HepG2 (cell line): Measurements from ENCODE around the gene GALNT9. TPM values are rescaled to one million over a fixed set of nuclear protein-coding genes. Genes with fewer than 3 reads are reported as not detected.
A peak's percentile ranks its signal among the peaks of the same experiment; 100 is the strongest.

ENCODE experiments used
- ATAC-seq: fragments of 200-7000 bp; cut with Tn5 transposase; 3 replicates; pipeline ENCODE4 v1.9.1; 2020; ENCODE audit warnings: mild to moderate bottlenecking, moderate library complexity
- BruUV-seq: library from RNA; stranded (reverse); fragments of 400-500 nt; replicated peaks from 2 replicates; lab custom pipeline; 2021; lab: Mats Ljungman, UMichigan
- CTCF ChIA-PET: fragments of 300-600 bp; formaldehyde crosslinking; extraction: SDS; loops from one replicate; lab custom pipeline; 2021; ENCODE audit warnings: low total read pairs, inconsistent platforms, low intra/inter-chr PET ratio; lab: Yijun Ruan, JAX
- POLR2A ChIA-PET: fragments of 350-600 bp; sonication (Branson Sonifier 250); formaldehyde crosslinking; loops from one replicate; lab custom pipeline; 2020; ENCODE audit warnings: antibody characterized with exemption, inconsistent platforms; lab: Yijun Ruan, JAX
- DNase-seq: peaks from one replicate; pipeline ENCODE4 v3.0.0-alpha.2; 2015; ENCODE audit warnings: low spot score
- FAIRE-seq: peaks from 3 replicates; lab custom pipeline; 2011; peaks lifted over from hg19 to GRCh38; lab: Jason Lieb, UNC
- H2AFZ ChIP-seq: one replicate; pipeline ENCODE4 v1.6.1; 2011; ENCODE audit warnings: low read length, inconsistent platforms
- H3K27ac ChIP-seq: fragments of 300-600 bp; 3 replicates; pipeline ENCODE4 v1.8.0; 2011; ENCODE audit warnings: mixed run types, mild to moderate bottlenecking, mixed read lengths, low read length, inconsistent platforms; ENCODE audit not compliant: insufficient read depth; ENCODE audit errors: extremely low read length
- H3K27me3 ChIP-seq, 2 experiments: fragments of 200-600 bp in 1 of 2; 2 replicates in 1 of 2; 3 replicates in 1 of 2; pipeline versions ENCODE4 v1.6.0 to v1.8.0; 2011; ENCODE audit warnings: low read length in 2 of 2, mild to moderate bottlenecking in 2 of 2, moderate library complexity in 2 of 2, inconsistent platforms in 1 of 2; ENCODE audit not compliant: insufficient read depth in 2 of 2, control insufficient read depth in 1 of 2
- H3K36me3 ChIP-seq, 2 experiments: fragments of 200-600 bp in 1 of 2; replicated peaks in 1 of 2; 2 replicates in 1 of 2; 3 replicates in 1 of 2; pipeline versions ENCODE4 v1.5.1 to v1.8.0; 2011; ENCODE audit warnings: low read length in 2 of 2, inconsistent platforms in 1 of 2; ENCODE audit not compliant: insufficient read depth in 2 of 2, control insufficient read depth in 1 of 2
- H3K4me1 ChIP-seq: 2 replicates; pipeline ENCODE4 v1.5.1; 2012; ENCODE audit warnings: low read length, inconsistent platforms; ENCODE audit not compliant: insufficient read depth
- H3K4me2 ChIP-seq: 2 replicates; pipeline ENCODE4 v1.6.0; 2011; ENCODE audit warnings: low read depth, low read length, inconsistent platforms
- H3K4me3 ChIP-seq, 3 experiments: fragments of 200-600 bp in 1 of 3; sonication (generic), shearing (Covaris generic) in 1 of 3; replicated peaks in 1 of 3; 2 replicates each; pipeline ENCODE4 v1.5.1; 2011 to 2016; ENCODE audit warnings: low read length in 3 of 3, inconsistent platforms in 2 of 3, low read depth in 2 of 3, mild to moderate bottlenecking in 2 of 3, control low read depth in 1 of 3, mixed read lengths in 1 of 3; ENCODE audit not compliant: insufficient read depth in 1 of 3
- H3K79me2 ChIP-seq: one replicate; pipeline ENCODE4 v1.6.1; 2011; ENCODE audit warnings: low read length, inconsistent platforms; ENCODE audit not compliant: insufficient read depth
- H3K9ac ChIP-seq: 2 replicates; pipeline ENCODE4 v1.6.0; 2011; ENCODE audit warnings: mild to moderate bottlenecking, low read depth, low read length, inconsistent platforms; ENCODE audit not compliant: insufficient read depth
- H3K9me3 ChIP-seq: 2 replicates; pipeline ENCODE4 v1.5.1; 2012; ENCODE audit warnings: mild to moderate bottlenecking, low read length
- H4K20me1 ChIP-seq: 2 replicates; pipeline ENCODE4 v1.6.0; 2011; ENCODE audit warnings: inconsistent platforms, mild to moderate bottlenecking, low read length, moderate library complexity; ENCODE audit not compliant: insufficient read depth
- AHR ChIP-seq: IDR thresholded peaks from 2 replicates; pipeline ENCODE4 v1.6.1; 2018; ENCODE audit warnings: missing genetic modification reagents, missing compliant biosample characterization
- BRF2 ChIP-seq: sonication (generic); formaldehyde crosslinking; IDR thresholded peaks from 2 replicates; pipeline ENCODE4 v1.8.1; 2022; ENCODE audit warnings: mild to moderate bottlenecking, missing genetic modification reagents
- E2F5 ChIP-seq: sonication (generic); formaldehyde crosslinking; conservative IDR thresholded peaks from 2 replicates; pipeline ENCODE4 v1.4.0; 2020; ENCODE audit warnings: missing genetic modification reagents
- MNT ChIP-seq: fragments of 450-650 bp; IDR thresholded peaks from 2 replicates; pipeline ENCODE4 v1.6.1; 2016
- NFYB ChIP-seq: sonication (generic); formaldehyde crosslinking; IDR thresholded peaks from 2 replicates; pipeline ENCODE4 v1.4.0; 2020; ENCODE audit warnings: missing genetic modification reagents
- TRIM24 ChIP-seq: sonication (generic); formaldehyde crosslinking; IDR thresholded peaks from 2 replicates; pipeline ENCODE4 v1.8.0; 2022; ENCODE audit warnings: mild to moderate bottlenecking, missing genetic modification reagents
- ZNF10 ChIP-seq: sonication (generic); formaldehyde crosslinking; IDR thresholded peaks from 2 replicates; pipeline ENCODE4 v1.4.0; 2020; ENCODE audit warnings: mild to moderate bottlenecking, low read depth, missing genetic modification reagents, borderline replicate concordance
- ZNF839 ChIP-seq: sonication (generic); formaldehyde crosslinking; IDR thresholded peaks from 2 replicates; pipeline ENCODE4 v1.4.0; 2020; ENCODE audit warnings: missing genetic modification reagents, mild to moderate bottlenecking, borderline replicate concordance
- ZZZ3 ChIP-seq: sonication (generic); formaldehyde crosslinking; IDR thresholded peaks from 2 replicates; pipeline ENCODE4 v1.4.0; 2020; ENCODE audit warnings: missing genetic modification reagents, mild to moderate bottlenecking, borderline replicate concordance
- WGBS: methylation state at CpG from one replicate; pipeline ENCODE4 v1.1.6; 2017; ENCODE audit warnings: low lambda C conversion rate; 5-methylcytosine and 5-hydroxymethylcytosine counted together
- in situ Hi-C: cut with HindIII; loops from 2 replicates; pipeline ENCODE4 v1.10.0; 2017; ENCODE audit warnings: low pct_unique_long_range_greater_than_20kb; ENCODE audit not compliant: extremely low pct_ligation_motif_present
- intact Hi-C: fragments of 100-400 bp; cut with micrococcal nuclease; formaldehyde crosslinking; loops from one replicate; pipeline ENCODE4 v1.10.0; 2022; ENCODE audit not compliant: unreplicated experiment
- polyA plus RNA-seq, 8 experiments: library from polyadenylated mRNA; depleted of rRNA in 3 of 8; stranded (reverse) in 7 of 8; unstranded in 1 of 8; fragments of >200 nt; fragmentation: Illumina TruSeq in 4 of 8; extraction: Trizol in 4 of 8; gene quantifications; 2 replicates each; pipeline versions ENCODE4 v1.2.1 to v1.2.3, GENCODE V29; 2011 to 2016; ENCODE audit warnings: low read depth in 4 of 8, missing spikeins in 1 of 8, mixed read lengths in 1 of 8; ENCODE audit not compliant: insufficient read depth in 1 of 8
- total RNA-seq, 5 experiments: library from RNA; depleted of rRNA; stranded (reverse); fragments of >200 nt; fragmentation: Illumina TruSeq; extraction: Trizol; gene quantifications; 2 replicates each; pipeline ENCODE4 v1.2.3, GENCODE V29; 2016; ENCODE audit warnings: low read depth in 1 of 5

The GALNT9 gene
- total and polyA plus RNA-seq, 2 of the 13 experiments (the other 11 are each of a cell fraction or from before 2014, with no cell fraction given) = 0.04 TPM; not detected in 1

DNA sequence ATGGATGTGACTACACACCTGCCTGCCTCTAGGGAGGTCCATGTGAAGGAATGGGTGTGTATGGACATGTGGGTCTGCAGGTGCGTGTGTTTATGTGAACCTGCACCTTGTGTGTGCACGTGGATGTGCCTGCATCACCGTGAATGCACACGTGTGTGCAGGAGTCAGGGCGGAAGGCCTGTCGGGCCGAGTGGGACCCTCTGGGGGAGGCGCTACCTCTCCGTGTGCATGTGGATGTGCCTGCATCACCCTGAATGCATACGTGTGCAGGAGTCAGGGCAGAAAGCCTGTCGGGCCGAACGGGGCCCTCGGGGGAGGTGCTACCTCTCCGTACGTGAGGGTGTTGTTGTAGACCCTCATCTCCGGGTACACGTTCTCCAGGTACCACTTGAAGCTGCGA lies 128.6 kb downstream of the GALNT9 start:
- H3K4me3 ChIP-seq = no peak overlapping the region
- TF ChIP-seq MNT (peak; percentile 97), BRF2 (CRISPR knock-in tag) (no peak)
- TF ChIP-seq, all 625 proteins: peak for 1
- WGBS = 4% methylated on average over 7 of the region's 19 CpGs
- Histone ChIP-seq H3K27me3 (peaks cover 45 to 99% of the 10 kb centered on the region in 2 experiments), H3K4me2 (no peak overlapping the region), H3K27ac (no peak overlapping the region), H3K36me3 (no peaks in the 10 kb centered on the region), H3K9me3 (no peaks in the 10 kb centered on the region), H2AFZ (no peak overlapping the region), H3K79me2 (no peaks in the 10 kb centered on the region), H3K9ac (no peak overlapping the region), H4K20me1 (peaks cover 7% of the 10 kb centered on the region; the same call in 1 of the 2 replicates), H3K4me1 (no peaks in the 10 kb centered on the region)
- ChIA-PET POLR2A (no interaction called here), CTCF (no interaction called here)
- no peak for FAIRE-seq
- intact Hi-C loops = no loop called here
- BruUV-seq = no TSS peak
- DNase-seq = no peak
- ATAC-seq = no peak
- in situ Hi-C loops = no loop called here

- no peaks in the 10 kb centered on the region for H3K36me3 ChIP-seq
- 10% methylated on average over 4 of the region's 24 CpGs for WGBS
- H3K4me3 ChIP-seq = no peak overlapping the region
- H3K4me2 ChIP-seq = no peak overlapping the region
- no peak for ATAC-seq
- H4K20me1 ChIP-seq = peaks cover 5% of the 10 kb centered on the region; the same call in 1 of the 2 replicates
- H2AFZ ChIP-seq = no peak overlapping the region
- no peaks in the 10 kb centered on the region for H3K4me1 ChIP-seq
- H3K27ac ChIP-seq = no peak overlapping the region
- no peak for DNase-seq
- intact Hi-C loops = no loop called here
- CTCF ChIA-PET = no interaction called here
- no peak overlapping the region for H3K9ac ChIP-seq
- no peak for FAIRE-seq
- peaks cover 38 to 90% of the 10 kb centered on the region in 2 experiments for H3K27me3 ChIP-seq
- POLR2A ChIA-PET = no interaction called here
- H3K79me2 ChIP-seq = no peaks in the 10 kb centered on the region
- no TSS peak for BruUV-seq
- in situ Hi-C loops = no loop called here
- H3K9me3 ChIP-seq = peaks cover under 1% of the 10 kb centered on the region; the same call in 1 of the 2 replicates
- TF ChIP-seq TRIM24 (CRISPR knock-in tag) (no peak), ZZZ3 (CRISPR knock-in tag) (no peak), E2F5 (CRISPR knock-in tag) (no peak), NFYB (CRISPR knock-in tag) (no peak), AHR (no peak), ZNF10 (CRISPR knock-in tag) (no peak), ZNF839 (CRISPR knock-in tag) (no peak)
These were observed 129.7 kb downstream of the GALNT9 start for GRCh38 chr12:132199526-132200319.
